Tibial artery (tissue), 4 donors: Measurements from ENCODE around the gene ATP6V1G1.

Experiments
- DNase-seq, 2 donors: peaks; one replicate each; pipeline ENCODE4 v3.0.0-alpha.2; 2019
- H3K27ac ChIP-seq, 2 donors: fragments of 200-600 bp; sonication (generic) in 1 of 2; 1 replicate in 1 of 2; 2 replicates in 1 of 2; pipeline ENCODE4 v1.5.1; 2018 to 2019; ENCODE audit warnings: mild to moderate bottlenecking in 1 of 2
- H3K27me3 ChIP-seq, 2 donors: fragments of 200-600 bp; sonication (generic) in 1 of 2; one replicate each; pipeline versions ENCODE4 v1.5.1 to v1.6.0; 2016 to 2019
- H3K36me3 ChIP-seq, 3 donors: fragments of 200-600 bp; sonication (generic) in 2 of 3; one replicate each; pipeline ENCODE4 v1.5.1; 2016 to 2019; ENCODE audit warnings: mild to moderate bottlenecking in 2 of 3
- H3K4me1 ChIP-seq, 4 donors: fragments of 200-600 bp; sonication (generic) in 2 of 4; 1 replicate in 3 of 4; 2 replicates in 1 of 4; pipeline ENCODE4 v1.5.1; 2016 to 2019
- H3K4me3 ChIP-seq, 2 donors: fragments of 200-600 bp; sonication (generic) in 1 of 2; 1 replicate in 1 of 2; 2 replicates in 1 of 2; pipeline ENCODE4 v1.5.1; 2018 to 2019; ENCODE audit warnings: mild to moderate bottlenecking in 2 of 2
- H3K9me3 ChIP-seq, 3 donors: fragments of 200-600 bp; sonication (generic) in 1 of 3; one replicate each; pipeline ENCODE4 v1.5.1; 2016 to 2019
- intact Hi-C: fragments of 100-400 bp; cut with DNase I; formaldehyde crosslinking; loops from one replicate; pipeline ENCODE4 v1.15.0; 2023; ENCODE audit warnings: low total_unique reads
- TF ChIP-seq, protein P1 (sequence below), 2 experiments: fragments of 200-600 bp in 1 of 2; fragments of 450-650 bp in 1 of 2; IDR thresholded peaks; one replicate each; pipeline ENCODE4 v1.5.1; 2017 to 2019; ENCODE audit warnings: antibody characterized with exemption in 2 of 2, mild to moderate bottlenecking in 1 of 2, moderate library complexity in 1 of 2

ATP6V1G1 gene

DNA sequence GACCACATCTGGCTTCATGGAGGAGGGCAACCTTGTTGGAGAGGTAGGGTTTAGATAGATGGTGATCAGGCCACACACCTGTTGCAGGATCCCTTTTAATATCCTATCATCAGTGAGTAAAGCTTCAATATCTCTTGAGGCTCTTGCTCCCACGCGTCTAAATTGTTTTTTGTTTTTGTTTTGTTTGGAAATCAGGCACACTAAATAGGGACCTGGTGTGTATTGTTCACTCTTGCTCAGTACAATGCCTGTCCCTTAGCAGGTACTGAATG, 20.9 kb downstream of the ATP6V1G1 start:
- no peaks in the 10 kb centered on the region for H3K9me3 ChIP-seq
- H3K27me3 ChIP-seq = no peaks in the 10 kb centered on the region
- no peak overlapping the region for H3K4me3 ChIP-seq
- TF ChIP-seq, protein P1, sequence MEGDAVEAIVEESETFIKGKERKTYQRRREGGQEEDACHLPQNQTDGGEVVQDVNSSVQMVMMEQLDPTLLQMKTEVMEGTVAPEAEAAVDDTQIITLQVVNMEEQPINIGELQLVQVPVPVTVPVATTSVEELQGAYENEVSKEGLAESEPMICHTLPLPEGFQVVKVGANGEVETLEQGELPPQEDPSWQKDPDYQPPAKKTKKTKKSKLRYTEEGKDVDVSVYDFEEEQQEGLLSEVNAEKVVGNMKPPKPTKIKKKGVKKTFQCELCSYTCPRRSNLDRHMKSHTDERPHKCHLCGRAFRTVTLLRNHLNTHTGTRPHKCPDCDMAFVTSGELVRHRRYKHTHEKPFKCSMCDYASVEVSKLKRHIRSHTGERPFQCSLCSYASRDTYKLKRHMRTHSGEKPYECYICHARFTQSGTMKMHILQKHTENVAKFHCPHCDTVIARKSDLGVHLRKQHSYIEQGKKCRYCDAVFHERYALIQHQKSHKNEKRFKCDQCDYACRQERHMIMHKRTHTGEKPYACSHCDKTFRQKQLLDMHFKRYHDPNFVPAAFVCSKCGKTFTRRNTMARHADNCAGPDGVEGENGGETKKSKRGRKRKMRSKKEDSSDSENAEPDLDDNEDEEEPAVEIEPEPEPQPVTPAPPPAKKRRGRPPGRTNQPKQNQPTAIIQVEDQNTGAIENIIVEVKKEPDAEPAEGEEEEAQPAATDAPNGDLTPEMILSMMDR (IDR thresholded peaks at IDR 0.05) = no peak
- intact Hi-C loops = no loop called here
- H3K27ac ChIP-seq = no peak overlapping the region
- no peaks in the 10 kb centered on the region for H3K36me3 ChIP-seq
- H3K4me1 ChIP-seq = peaks cover 0 to 14% (median 11%) of the 10 kb centered on the region in 4 donors
- DNase-seq = no peak

DNA sequence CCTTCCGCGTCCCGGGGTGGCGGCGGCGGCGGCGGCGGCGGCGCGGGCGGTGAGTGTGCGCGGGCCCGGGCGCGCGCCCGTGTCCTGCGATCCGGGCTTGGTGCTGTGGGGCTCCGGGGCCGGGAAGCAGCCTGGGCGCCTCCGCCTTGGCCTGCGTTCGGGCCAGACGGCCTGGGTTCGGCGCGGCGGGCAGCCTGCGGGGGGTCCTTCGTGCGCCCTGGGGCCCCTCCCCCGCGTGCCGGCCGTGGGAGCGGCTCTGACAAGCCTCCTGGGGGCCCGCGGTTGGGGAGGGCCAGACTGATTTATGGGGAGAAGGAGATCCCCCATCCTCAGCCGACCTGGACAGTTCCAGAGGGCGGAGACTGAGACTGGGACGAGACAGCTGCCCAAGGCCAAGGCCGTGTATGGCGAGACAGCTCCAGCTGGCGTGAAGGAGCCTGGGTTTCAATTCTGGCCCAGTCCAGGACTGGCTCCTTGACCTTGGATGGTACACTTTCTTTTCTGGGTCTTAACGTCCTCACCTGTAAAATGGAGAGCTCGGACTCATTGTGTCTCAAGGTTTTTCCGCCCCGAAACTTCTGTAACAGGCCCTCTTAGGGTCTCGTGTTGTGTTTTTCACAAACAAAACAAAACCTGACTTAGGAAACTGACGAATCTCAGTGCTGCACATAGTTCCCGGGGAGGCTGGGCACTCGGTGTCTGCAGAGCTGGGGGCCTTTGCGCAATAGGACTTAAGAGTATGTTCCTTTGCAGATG, 24.1 kb downstream of the ATP6V1G1 start:
- Histone ChIP-seq H3K4me3 (peak overlapping the region; percentile 71 to 75), H3K4me1 (peaks cover 0 to 15% (median 12%) of the 10 kb centered on the region in 4 donors), H3K27ac (peak overlapping the region; percentile 90 to 92), H3K27me3 (no peaks in the 10 kb centered on the region), H3K9me3 (no peaks in the 10 kb centered on the region), H3K36me3 (no peaks in the 10 kb centered on the region)
- DNase-seq = peak; percentile 68 to 80
- TF ChIP-seq, protein P1 (IDR thresholded peaks at IDR 0.05) = no peak
- intact Hi-C loops = no loop called here

DNA sequence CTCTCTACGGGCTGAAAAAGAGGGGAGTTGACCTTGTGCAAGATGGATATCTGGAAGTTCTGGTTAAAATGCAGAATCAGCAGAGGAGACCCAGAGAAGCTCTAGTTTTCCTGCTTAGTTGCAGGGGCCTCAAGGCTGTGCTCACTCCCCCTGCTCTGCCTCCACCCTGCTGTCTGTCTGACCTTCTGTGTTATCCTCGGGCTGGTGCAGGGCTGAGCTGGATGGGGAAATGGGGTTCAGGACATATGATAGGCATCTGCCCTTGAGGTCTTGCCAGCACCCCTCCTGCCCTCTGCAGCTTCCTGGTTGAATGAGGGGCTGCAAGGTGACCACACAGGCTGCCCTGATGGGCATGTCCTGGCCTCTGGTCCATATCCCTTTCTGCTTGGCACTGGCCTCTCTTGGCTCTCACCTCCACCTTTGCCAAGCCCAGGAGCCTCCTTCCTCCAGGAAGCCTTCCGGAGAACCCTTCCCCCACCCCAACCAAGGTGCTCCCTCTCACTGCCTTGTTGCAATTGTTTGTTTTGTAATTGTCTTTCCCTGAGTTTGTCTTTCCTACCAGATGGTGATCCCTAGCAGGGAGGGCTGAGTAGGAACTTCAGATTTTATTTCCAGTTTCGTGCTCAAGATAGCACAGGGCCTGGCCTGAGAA, 24.8 kb downstream of the ATP6V1G1 start:
- peak overlapping the region; percentile 90 to 92 for H3K27ac ChIP-seq
- TF ChIP-seq, protein P1 (IDR thresholded peaks at IDR 0.05) = no peak
- no peak for DNase-seq
- H3K9me3 ChIP-seq = no peaks in the 10 kb centered on the region
- no peaks in the 10 kb centered on the region for H3K27me3 ChIP-seq
- H3K4me1 ChIP-seq = peaks cover 0 to 20% (median 12%) of the 10 kb centered on the region in 4 donors
- intact Hi-C loops = no loop called here
- peak overlapping the region; percentile 71 to 75 for H3K4me3 ChIP-seq
- no peaks in the 10 kb centered on the region for H3K36me3 ChIP-seq

DNA sequence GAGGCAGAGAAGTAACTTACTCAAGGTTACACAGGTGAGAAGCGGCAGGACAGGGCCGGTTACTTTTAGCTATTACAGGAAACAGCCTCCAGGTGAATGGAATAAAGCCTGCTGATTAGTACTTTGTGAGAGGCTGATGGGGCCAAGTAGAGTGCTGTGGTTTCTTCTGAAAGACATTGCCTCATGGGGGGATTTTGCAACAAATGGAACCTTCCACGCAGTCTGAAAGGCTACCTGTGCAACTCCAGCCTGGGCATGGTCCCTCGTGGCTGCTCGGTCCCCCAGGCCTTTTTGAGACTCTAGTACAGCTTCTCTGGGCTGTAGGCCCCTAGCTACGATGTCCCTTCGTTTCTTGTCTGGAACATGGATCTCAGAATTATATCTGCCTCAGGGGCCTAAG, 25.5 kb downstream of the ATP6V1G1 start:
- Histone ChIP-seq H3K36me3 (peaks cover 0 to 6% (median 0%) of the 10 kb centered on the region in 3 donors), H3K27me3 (no peaks in the 10 kb centered on the region), H3K9me3 (no peaks in the 10 kb centered on the region), H3K4me3 (no peak overlapping the region), H3K27ac (peak overlapping the region in 1 of 2 donors; percentile 90), H3K4me1 (peaks cover 0 to 20% (median 12%) of the 10 kb centered on the region in 4 donors)
- intact Hi-C loops = no loop called here
- TF ChIP-seq, protein P1 (IDR thresholded peaks at IDR 0.05) = no peak
- no peak for DNase-seq

DNA sequence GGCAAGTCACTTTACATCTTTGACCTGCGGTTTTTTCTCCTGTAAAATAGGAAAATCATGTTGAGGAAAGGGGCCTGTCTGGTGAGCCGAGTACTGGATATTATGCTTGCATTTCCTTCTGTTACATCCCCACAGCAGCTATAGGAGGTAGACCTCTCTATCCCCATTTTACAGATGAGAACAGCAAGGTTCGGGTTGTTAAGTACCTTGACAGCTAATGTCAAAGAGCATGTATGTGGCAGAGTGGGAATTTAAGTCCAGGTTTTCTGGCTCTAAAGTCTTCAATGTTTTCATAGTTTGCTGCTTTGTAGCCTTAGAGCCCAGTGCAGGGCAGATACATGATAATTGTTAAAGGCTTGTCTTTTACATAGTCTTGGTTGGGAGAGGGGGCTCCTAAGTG, 26.4 kb downstream of the ATP6V1G1 start:
- TF ChIP-seq, protein P1 (IDR thresholded peaks at IDR 0.05) = no peak
- Histone ChIP-seq H3K36me3 (peaks cover 0 to 12% (median 0%) of the 10 kb centered on the region in 3 donors), H3K27ac (no peak overlapping the region), H3K4me1 (peaks cover 0 to 20% (median 12%) of the 10 kb centered on the region in 4 donors), H3K9me3 (no peaks in the 10 kb centered on the region), H3K4me3 (no peak overlapping the region), H3K27me3 (no peaks in the 10 kb centered on the region)
- DNase-seq = no peak
- intact Hi-C loops = no loop called here
